Kidney glomerular epithelial cell (primary cell): Measurements from ENCODE around the gene PRMT2.

ENCODE experiments used
- DNase-seq: peaks from one replicate; lab custom pipeline; 2025; lab: John Stamatoyannopoulos, UW

PRMT2 gene

GRCh38 chr21:46643379-46644177 is 8.1 kb downstream of the PRMT2 start:
- no peak for DNase-seq

GRCh38 chr21:46645840-46646239 is 10.4 kb downstream of the PRMT2 start:
- DNase-seq = no peak

- no peak for DNase-seq
Measured at GRCh38 chr21:46646541-46647154, 11.2 kb downstream of the PRMT2 start.

GRCh38 chr21:46648539-46648938 is 13.1 kb downstream of the PRMT2 start:
- DNase-seq = no peak

GRCh38 chr21:46649356-46649755 is 13.9 kb downstream of the PRMT2 start:
- no peak for DNase-seq

- DNase-seq = no peak
Measured at GRCh38 chr21:46650476-46651098, 15.1 kb downstream of the PRMT2 start.

GRCh38 chr21:46651121-46651520 is 15.6 kb downstream of the PRMT2 start:
- no peak for DNase-seq

- DNase-seq = no peak
Measured at GRCh38 chr21:46655230-46655629, 19.8 kb downstream of the PRMT2 start.

- DNase-seq = no peak
Measured at GRCh38 chr21:46656820-46657219, 21.3 kb downstream of the PRMT2 start.

- no peak for DNase-seq
Measured at GRCh38 chr21:46660505-46660904, 25.0 kb downstream of the PRMT2 start.

- DNase-seq = peak; percentile 18
Measured at GRCh38 chr21:46661211-46661625, 25.7 kb downstream of the PRMT2 start.

- no peak for DNase-seq
Measured at GRCh38 chr21:46661642-46662366, 26.3 kb downstream of the PRMT2 start.

GRCh38 chr21:46662367-46662654 is 26.8 kb downstream of the PRMT2 start:
- no peak for DNase-seq

- DNase-seq = no peak
Measured at GRCh38 chr21:46662765-46663500, 27.5 kb downstream of the PRMT2 start.

GRCh38 chr21:46663754-46664153 is 28.3 kb downstream of the PRMT2 start:
- DNase-seq = no peak

GRCh38 chr21:46664316-46664995 is 29.0 kb downstream of the PRMT2 start:
- DNase-seq = no peak

GRCh38 chr21:46665566-46665965 is 30.1 kb downstream of the PRMT2 start:
- no peak for DNase-seq

- peak; percentile 16 for DNase-seq
Measured at GRCh38 chr21:46666941-46667740, 31.7 kb downstream of the PRMT2 start.

GRCh38 chr21:46667741-46668380 is 32.4 kb downstream of the PRMT2 start:
- peak; percentile 11 for DNase-seq

GRCh38 chr21:46668381-46668780 is 32.9 kb downstream of the PRMT2 start:
- no peak for DNase-seq
